ENCODE data around the gene ZNF579. TPM values are rescaled to one million over a fixed set of nuclear protein-coding genes. Genes with fewer than 3 reads are reported as not detected.

The ZNF579 gene
- polyA plus RNA-seq, 2 of the 4 experiments (the other 2 are of a cell fraction), result 6.5 to 16.2 TPM

DNA sequence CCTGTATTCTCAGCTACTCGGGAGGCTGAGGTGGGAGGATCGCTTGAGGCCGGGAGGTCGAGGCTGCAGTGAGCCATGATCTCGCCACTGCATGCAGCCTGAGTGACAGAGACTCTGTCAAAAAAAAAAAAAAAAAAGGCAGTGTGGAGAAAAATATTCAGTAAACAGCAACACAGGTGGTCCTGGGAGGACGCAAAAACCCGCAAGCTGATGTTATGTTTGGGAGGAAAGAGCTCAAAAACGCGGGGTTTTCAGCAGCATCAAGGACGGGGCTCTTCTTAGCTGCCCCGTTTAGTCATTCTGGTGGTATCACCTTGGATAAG lies 44.3 kb upstream of the ZNF579 start:
- CTCF ChIA-PET, result interaction anchor here (0.6 to 24.9 kb wide), 10 partner anchors 8 to 534 kb away, joined by 3 to 363 read pairs (median 10); partner anchors contain the start of gene ZNF865
- POLR2A ChIA-PET, result interaction anchor here (0.6 to 3.4 kb wide), 25 partner anchors 8 to 459 kb away, joined by 3 to 33 read pairs (median 5); partner anchors contain the start of genes CCDC106, DNAAF3, FIZ1 and SSC5D
- no peak for TF ChIP-seq NFE2L2 (conservative IDR thresholded peaks at IDR 0.05; ENCODE audit: low read length)
- DNase-seq (ENCODE audit: low read depth in 1 of 2, low spot score in 1 of 2) (no peak), FAIRE-seq (no peak), ATAC-seq (no peak)
- H3K9me3 ChIP-seq, result no peaks in the 10 kb centered on the region
- peak overlapping the region; percentile 48 for H3K4me3 ChIP-seq
- H3K4me2 ChIP-seq, result peak overlapping the region; percentile 92
- WGBS (ENCODE audit: missing lambda C conversion rate), result 52% methylated on average over 11 of the region's 11 CpGs
- H3K4me1 ChIP-seq, result 0 out of 3 replicates have a peak, but pooled peaks cover 7% of the 10 kb centered on the region
- peak overlapping the region; percentile 89 to 93; a peak in 5 of 6 replicates for H3K27ac ChIP-seq

DNA sequence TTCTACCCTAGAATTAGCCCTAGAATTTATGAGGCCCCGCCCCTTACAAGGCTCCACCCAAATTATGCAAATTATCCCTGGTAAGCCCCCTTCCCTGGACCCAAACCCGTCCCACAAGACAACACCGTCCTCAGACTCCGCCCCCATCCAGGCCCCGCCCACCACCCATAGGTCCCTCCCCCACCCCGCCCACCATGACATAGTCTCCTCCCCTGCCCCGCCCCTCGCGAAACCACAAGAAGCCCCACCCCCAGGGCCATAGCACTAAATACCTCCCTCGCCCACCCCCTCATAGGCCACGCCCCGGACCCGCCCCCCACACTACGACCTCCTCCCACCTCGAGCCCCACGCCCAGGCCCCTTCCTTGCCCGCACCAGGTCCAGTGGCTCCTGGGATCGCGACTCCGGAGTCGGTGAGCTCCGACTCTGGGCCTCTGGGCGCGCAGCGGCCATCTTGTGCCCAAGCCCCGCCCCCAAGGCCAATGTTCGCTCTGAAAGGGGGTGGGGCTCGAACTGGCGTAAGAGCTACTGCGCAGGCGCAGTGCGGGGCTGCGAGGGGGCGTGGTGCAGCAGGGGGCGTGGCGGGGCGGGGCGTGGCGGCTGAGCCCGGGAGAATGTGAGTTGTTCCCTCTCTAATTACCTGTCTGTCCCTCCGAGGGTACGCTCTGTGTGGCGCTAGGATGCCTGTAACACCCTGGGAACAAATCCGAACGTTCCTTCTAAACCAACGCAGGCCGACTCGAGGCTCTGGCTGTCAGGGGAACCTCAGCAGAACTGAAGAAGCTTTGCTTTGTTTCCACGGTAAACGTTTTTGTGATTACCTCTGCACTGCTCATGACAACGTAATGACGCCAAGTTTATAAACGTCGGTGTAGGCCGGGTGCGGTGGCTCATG lies 43.7 kb upstream of the ZNF579 start, which contains the start of gene ZNF784:
ZNF784 (minus strand) TSS at position 458 of the 895 bp plus-strand sequence; CDS start at position 453, 5 bp downstream.
- no peaks in the 10 kb centered on the region for H3K9me3 ChIP-seq
- TF ChIP-seq, protein P1, sequence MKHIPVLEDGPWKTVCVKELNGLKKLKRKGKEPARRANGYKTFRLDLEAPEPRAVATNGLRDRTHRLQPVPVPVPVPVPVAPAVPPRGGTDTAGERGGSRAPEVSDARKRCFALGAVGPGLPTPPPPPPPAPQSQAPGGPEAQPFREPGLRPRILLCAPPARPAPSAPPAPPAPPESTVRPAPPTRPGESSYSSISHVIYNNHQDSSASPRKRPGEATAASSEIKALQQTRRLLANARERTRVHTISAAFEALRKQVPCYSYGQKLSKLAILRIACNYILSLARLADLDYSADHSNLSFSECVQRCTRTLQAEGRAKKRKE (CRISPR knock-in tag; IDR thresholded peaks at IDR 0.05; ENCODE audit: low read depth), result no peak
- no peak for TF ChIP-seq ZFP36 (IDR thresholded peaks at IDR 0.05; ENCODE audit: borderline replicate concordance, partially characterized antibody)
- TF ChIP-seq HOXB5 (CRISPR knock-in tag; IDR thresholded peaks at IDR 0.05), result 0 out of 2 replicates have a peak, but pooled peaks have one; percentile 34
- no peak for TF ChIP-seq NPAS2 (CRISPR knock-in tag; IDR thresholded peaks at IDR 0.05; ENCODE audit: borderline replicate concordance)
- TF ChIP-seq, protein P2, sequence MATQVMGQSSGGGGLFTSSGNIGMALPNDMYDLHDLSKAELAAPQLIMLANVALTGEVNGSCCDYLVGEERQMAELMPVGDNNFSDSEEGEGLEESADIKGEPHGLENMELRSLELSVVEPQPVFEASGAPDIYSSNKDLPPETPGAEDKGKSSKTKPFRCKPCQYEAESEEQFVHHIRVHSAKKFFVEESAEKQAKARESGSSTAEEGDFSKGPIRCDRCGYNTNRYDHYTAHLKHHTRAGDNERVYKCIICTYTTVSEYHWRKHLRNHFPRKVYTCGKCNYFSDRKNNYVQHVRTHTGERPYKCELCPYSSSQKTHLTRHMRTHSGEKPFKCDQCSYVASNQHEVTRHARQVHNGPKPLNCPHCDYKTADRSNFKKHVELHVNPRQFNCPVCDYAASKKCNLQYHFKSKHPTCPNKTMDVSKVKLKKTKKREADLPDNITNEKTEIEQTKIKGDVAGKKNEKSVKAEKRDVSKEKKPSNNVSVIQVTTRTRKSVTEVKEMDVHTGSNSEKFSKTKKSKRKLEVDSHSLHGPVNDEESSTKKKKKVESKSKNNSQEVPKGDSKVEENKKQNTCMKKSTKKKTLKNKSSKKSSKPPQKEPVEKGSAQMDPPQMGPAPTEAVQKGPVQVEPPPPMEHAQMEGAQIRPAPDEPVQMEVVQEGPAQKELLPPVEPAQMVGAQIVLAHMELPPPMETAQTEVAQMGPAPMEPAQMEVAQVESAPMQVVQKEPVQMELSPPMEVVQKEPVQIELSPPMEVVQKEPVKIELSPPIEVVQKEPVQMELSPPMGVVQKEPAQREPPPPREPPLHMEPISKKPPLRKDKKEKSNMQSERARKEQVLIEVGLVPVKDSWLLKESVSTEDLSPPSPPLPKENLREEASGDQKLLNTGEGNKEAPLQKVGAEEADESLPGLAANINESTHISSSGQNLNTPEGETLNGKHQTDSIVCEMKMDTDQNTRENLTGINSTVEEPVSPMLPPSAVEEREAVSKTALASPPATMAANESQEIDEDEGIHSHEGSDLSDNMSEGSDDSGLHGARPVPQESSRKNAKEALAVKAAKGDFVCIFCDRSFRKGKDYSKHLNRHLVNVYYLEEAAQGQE (IDR thresholded peaks at IDR 0.05), result no peak
- no peak for TF ChIP-seq ESRRA (IDR thresholded peaks at IDR 0.05; ENCODE audit: borderline replicate concordance, low read length)
- 0 out of 2 replicates have a peak, but pooled peaks have one; percentile 17 for TF ChIP-seq ZNF302 (CRISPR knock-in tag; IDR thresholded peaks at IDR 0.05)
- TF ChIP-seq PHF8 (IDR thresholded peaks at IDR 0.05; ENCODE audit: borderline replicate concordance, low read depth), result peak; percentile 46; the same call in 1 of the 2 replicates
- TF ChIP-seq CHD2 (IDR thresholded peaks at IDR 0.05; ENCODE audit: low read length, partially characterized antibody), result peak; percentile 45
- TF ChIP-seq MYC (IDR thresholded peaks at IDR 0.05; ENCODE audit: borderline replicate concordance, low read length), result no peak; the same call in 1 of the 2 replicates
- no peak for TF ChIP-seq RARB (CRISPR knock-in tag; IDR thresholded peaks at IDR 0.05)
- no peak for TF ChIP-seq JUNB (IDR thresholded peaks at IDR 0.05)
- TF ChIP-seq KDM1A (IDR thresholded peaks at IDR 0.05; ENCODE audit: low read depth), result no peak
- 0 out of 3 replicates have a peak, but pooled peaks have one; percentile 5 for TF ChIP-seq SMC3 (IDR thresholded peaks at IDR 0.05)
- TF ChIP-seq ZSCAN20 (CRISPR knock-in tag; IDR thresholded peaks at IDR 0.05), result no peak
- TF ChIP-seq HOXA7 (CRISPR knock-in tag; IDR thresholded peaks at IDR 0.05), result no peak
- peak; percentile 32; the same call in 1 of the 2 replicates for TF ChIP-seq FOSB (CRISPR knock-in tag; IDR thresholded peaks at IDR 0.05)
- TF ChIP-seq, protein P3, sequence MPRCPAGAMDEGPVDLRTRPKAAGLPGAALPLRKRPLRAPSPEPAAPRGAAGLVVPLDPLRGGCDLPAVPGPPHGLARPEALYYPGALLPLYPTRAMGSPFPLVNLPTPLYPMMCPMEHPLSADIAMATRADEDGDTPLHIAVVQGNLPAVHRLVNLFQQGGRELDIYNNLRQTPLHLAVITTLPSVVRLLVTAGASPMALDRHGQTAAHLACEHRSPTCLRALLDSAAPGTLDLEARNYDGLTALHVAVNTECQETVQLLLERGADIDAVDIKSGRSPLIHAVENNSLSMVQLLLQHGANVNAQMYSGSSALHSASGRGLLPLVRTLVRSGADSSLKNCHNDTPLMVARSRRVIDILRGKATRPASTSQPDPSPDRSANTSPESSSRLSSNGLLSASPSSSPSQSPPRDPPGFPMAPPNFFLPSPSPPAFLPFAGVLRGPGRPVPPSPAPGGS (IDR thresholded peaks at IDR 0.05), result 0 out of 3 replicates have a peak, but pooled peaks have one; percentile 56
- TF ChIP-seq POLR2A (IDR thresholded peaks at IDR 0.05; ENCODE audit: low read length), result peak; percentile 80
- TF ChIP-seq POLR2AphosphoS2 (conservative IDR thresholded peaks at IDR 0.05; ENCODE audit: low read length), result no peak
- TF ChIP-seq MAZ (IDR thresholded peaks at IDR 0.05; ENCODE audit: borderline replicate concordance, low read depth, low read length), result peak; percentile 39; the same call in 1 of the 2 replicates
- no peak for TF ChIP-seq HEYL (CRISPR knock-in tag; IDR thresholded peaks at IDR 0.05)
- 0 out of 2 replicates have a peak, but pooled peaks have one; percentile 27 for TF ChIP-seq TP53 (CRISPR knock-in tag; IDR thresholded peaks at IDR 0.05)
- TF ChIP-seq, protein P4, sequence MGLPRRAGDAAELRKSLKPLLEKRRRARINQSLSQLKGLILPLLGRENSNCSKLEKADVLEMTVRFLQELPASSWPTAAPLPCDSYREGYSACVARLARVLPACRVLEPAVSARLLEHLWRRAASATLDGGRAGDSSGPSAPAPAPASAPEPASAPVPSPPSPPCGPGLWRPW (IDR thresholded peaks at IDR 0.05), result no peak
- TF ChIP-seq NFE2L2 (conservative IDR thresholded peaks at IDR 0.05; ENCODE audit: low read length), result no peak
- no peak for TF ChIP-seq EHF (CRISPR knock-in tag; IDR thresholded peaks at IDR 0.05)
- TF ChIP-seq, protein P5, sequence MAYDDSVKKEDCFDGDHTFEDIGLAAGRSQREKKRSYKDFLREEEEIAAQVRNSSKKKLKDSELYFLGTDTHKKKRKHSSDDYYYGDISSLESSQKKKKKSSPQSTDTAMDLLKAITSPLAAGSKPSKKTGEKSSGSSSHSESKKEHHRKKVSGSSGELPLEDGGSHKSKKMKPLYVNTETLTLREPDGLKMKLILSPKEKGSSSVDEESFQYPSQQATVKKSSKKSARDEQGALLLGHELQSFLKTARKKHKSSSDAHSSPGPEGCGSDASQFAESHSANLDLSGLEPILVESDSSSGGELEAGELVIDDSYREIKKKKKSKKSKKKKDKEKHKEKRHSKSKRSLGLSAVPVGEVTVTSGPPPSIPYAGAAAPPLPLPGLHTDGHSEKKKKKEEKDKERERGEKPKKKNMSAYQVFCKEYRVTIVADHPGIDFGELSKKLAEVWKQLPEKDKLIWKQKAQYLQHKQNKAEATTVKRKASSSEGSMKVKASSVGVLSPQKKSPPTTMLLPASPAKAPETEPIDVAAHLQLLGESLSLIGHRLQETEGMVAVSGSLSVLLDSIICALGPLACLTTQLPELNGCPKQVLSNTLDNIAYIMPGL (CRISPR knock-in tag; IDR thresholded peaks at IDR 0.05; ENCODE audit: borderline replicate concordance), result no peak

More for the DNA sequence above, 43.7 kb upstream of the ZNF579 start, which contains the start of gene ZNF784:
- ChIA-PET POLR2A (interaction anchor here (0.6 to 3.4 kb wide), 26 partner anchors 9 to 470 kb away, joined by 3 to 33 read pairs (median 5); partner anchors contain the start of genes CCDC106, DNAAF3, FIZ1 and SSC5D), CTCF (interaction anchor here (0.6 to 24.9 kb wide), 11 partner anchors 8 to 536 kb away, joined by 3 to 363 read pairs (median 4); partner anchors contain the start of gene ZNF865)
- Histone ChIP-seq H3K4me2 (peak within 1 kb of the TSS; percentile 92), H3K4me1 (0 out of 3 replicates have a peak, but pooled peaks cover 7% of the 10 kb centered on the region), H3K27ac (peak within 1 kb of the TSS; percentile 89 to 93), H3K4me3 (peak within 1 kb of the TSS; percentile 48)
- ATAC-seq, result peak; percentile 74 to 82
- no peak for FAIRE-seq
- WGBS (ENCODE audit: missing lambda C conversion rate), result under 1% methylated on average over 31 of the region's 56 CpGs
- peak; percentile 89 to 96 for DNase-seq (ENCODE audit: low read depth in 1 of 2, low spot score in 1 of 2)

Data from A549 (cell line).